Bronchial epithelial cell (primary cell): ENCODE measurements around the gene SGO1. TPM values are rescaled to one million over a fixed set of nuclear protein-coding genes. Genes with fewer than 3 reads are reported as not detected.

Experiments
- DNase-seq: peaks from one replicate; pipeline ENCODE4 v3.0.0-alpha.2; 2010; ENCODE audit warnings: low read depth
- FAIRE-seq: peaks from 2 replicates; lab custom pipeline; 2011; peaks lifted over from hg19 to GRCh38; lab: Jason Lieb, UNC
- H3K27me3 ChIP-seq: 2 replicates; pipeline ENCODE4 v1.5.1; 2011; ENCODE audit warnings: low read length; ENCODE audit not compliant: control insufficient read depth, insufficient read depth
- H3K36me3 ChIP-seq: 2 replicates; pipeline ENCODE4 v1.5.1; 2011; ENCODE audit warnings: low read length; ENCODE audit not compliant: control insufficient read depth, insufficient read depth
- H3K4me3 ChIP-seq: 2 replicates; pipeline ENCODE4 v1.5.1; 2011; ENCODE audit warnings: mild to moderate bottlenecking, low read depth, low read length, control low read depth
- total RNA-seq: library from RNA; depleted of rRNA; stranded (reverse); fragments of >200 nt; gene quantifications from 2 replicates; pipeline ENCODE4 v1.2.1, GENCODE V29; 2014
- TF ChIP-seq, protein P1 (sequence below): IDR thresholded peaks from 2 replicates; pipeline ENCODE4 v1.5.1; 2011; ENCODE audit warnings: mild to moderate bottlenecking, moderate library complexity, low read length, control low read depth, inconsistent platforms; ENCODE audit not compliant: insufficient read depth, severe bottlenecking

Gene SGO1
- total RNA-seq, 1 donor from 2014 or later = under 0.01 TPM

GRCh38 chr3:20147361-20147760 lies 38.6 kb downstream of the SGO1 start:
- no peak for FAIRE-seq
- DNase-seq = no peak
- Histone ChIP-seq H3K4me3 (no peak overlapping the region), H3K36me3 (no peaks in the 10 kb centered on the region), H3K27me3 (no peaks in the 10 kb centered on the region)
- TF ChIP-seq, protein P1, sequence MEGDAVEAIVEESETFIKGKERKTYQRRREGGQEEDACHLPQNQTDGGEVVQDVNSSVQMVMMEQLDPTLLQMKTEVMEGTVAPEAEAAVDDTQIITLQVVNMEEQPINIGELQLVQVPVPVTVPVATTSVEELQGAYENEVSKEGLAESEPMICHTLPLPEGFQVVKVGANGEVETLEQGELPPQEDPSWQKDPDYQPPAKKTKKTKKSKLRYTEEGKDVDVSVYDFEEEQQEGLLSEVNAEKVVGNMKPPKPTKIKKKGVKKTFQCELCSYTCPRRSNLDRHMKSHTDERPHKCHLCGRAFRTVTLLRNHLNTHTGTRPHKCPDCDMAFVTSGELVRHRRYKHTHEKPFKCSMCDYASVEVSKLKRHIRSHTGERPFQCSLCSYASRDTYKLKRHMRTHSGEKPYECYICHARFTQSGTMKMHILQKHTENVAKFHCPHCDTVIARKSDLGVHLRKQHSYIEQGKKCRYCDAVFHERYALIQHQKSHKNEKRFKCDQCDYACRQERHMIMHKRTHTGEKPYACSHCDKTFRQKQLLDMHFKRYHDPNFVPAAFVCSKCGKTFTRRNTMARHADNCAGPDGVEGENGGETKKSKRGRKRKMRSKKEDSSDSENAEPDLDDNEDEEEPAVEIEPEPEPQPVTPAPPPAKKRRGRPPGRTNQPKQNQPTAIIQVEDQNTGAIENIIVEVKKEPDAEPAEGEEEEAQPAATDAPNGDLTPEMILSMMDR = no peak

DNA sequence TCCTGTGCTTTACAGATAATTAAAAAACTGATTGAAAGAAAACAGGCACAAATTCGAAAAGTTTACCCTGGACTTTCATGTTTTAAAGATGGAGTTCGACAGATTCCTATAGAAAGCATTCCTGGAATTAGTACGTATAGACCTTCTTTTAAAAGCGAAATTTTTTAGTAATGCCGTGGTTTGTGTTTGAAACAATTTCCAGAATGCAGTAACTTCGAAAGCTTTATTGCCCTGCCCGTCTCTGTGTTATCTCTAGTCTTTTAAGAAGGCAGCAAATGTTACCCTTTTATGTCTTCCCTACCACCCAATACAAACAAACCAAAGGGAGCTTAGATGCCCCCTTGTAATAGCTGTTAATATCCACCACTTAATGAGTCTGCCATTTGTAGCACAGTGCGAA lies 39.7 kb downstream of the SGO1 start:
- no peaks in the 10 kb centered on the region for H3K36me3 ChIP-seq
- DNase-seq (no peak), FAIRE-seq (no peak)
- TF ChIP-seq, protein P1 = no peak
- H3K27me3 ChIP-seq = no peaks in the 10 kb centered on the region
- no peak overlapping the region for H3K4me3 ChIP-seq

DNA sequence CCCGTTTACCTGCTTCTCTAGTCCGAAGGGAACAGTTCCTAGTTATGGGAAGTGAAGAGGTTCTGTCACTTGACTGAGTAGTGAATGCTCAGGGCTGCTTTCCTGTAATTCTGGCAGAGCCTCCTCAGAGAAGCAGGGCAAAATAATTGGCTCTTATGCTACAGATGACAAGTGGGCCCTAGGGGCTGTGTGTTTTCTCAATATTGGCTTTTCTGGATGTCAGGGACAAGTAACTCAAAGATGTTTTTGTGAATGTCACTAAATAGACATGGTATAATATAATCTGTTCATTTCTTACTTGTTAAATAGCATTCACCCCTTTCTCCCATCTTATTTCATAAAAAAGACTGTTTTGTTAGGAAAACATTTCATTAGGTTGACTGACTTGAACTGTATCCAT lies 40.1 kb downstream of the SGO1 start:
- FAIRE-seq (no peak), DNase-seq (no peak)
- TF ChIP-seq, protein P1 = no peak
- no peaks in the 10 kb centered on the region for H3K27me3 ChIP-seq
- no peaks in the 10 kb centered on the region for H3K36me3 ChIP-seq
- no peak overlapping the region for H3K4me3 ChIP-seq

- no peaks in the 10 kb centered on the region for H3K27me3 ChIP-seq
- TF ChIP-seq, protein P1 = no peak
- FAIRE-seq (no peak), DNase-seq (no peak)
- H3K4me3 ChIP-seq = no peak overlapping the region
- H3K36me3 ChIP-seq = no peaks in the 10 kb centered on the region
Measured at GRCh38 chr3:20143519-20143918, 42.5 kb downstream of the SGO1 start.

- Histone ChIP-seq H3K4me3 (no peak overlapping the region), H3K27me3 (no peaks in the 10 kb centered on the region), H3K36me3 (no peaks in the 10 kb centered on the region)
- no peak for DNase-seq
- FAIRE-seq = no peak
- TF ChIP-seq, protein P1 = no peak
Measured at GRCh38 chr3:20142517-20142916, 43.5 kb downstream of the SGO1 start.

- Histone ChIP-seq H3K36me3 (no peaks in the 10 kb centered on the region), H3K4me3 (no peak overlapping the region), H3K27me3 (no peaks in the 10 kb centered on the region)
- TF ChIP-seq, protein P1 = no peak
- no peak for DNase-seq
- no peak for FAIRE-seq
Measured at GRCh38 chr3:20141851-20142250, 44.2 kb downstream of the SGO1 start.
